T-helper 1 cell treated with Interleukin-12 subunit alpha and Interleukin-12 subunit beta and Interleukin-4 antibody, amounts not matched to agents 30 ng/mL and 1 ng/mL, for 36 hours (primary cell): ENCODE measurements around the gene GTF3C6. TPM values are rescaled to one million over a fixed set of nuclear protein-coding genes. Genes with fewer than 3 reads are reported as not detected.

Experiments used
- total RNA-seq: library from RNA; stranded (reverse); gene quantifications from 2 replicates; pipeline ENCODE4 v1.2.3, GENCODE V29; 2022

Gene GTF3C6
- total RNA-seq, 1 donor from 2014 or later, result 105 TPM

Other genes starting within 250 kb of the GTF3C6 start
- gene CDK19, start 143.2 kb upstream of the GTF3C6 start, total RNA-seq, result 16.8 and 20.6 TPM in 2 replicates
- 73.5 and 74.1 TPM in 2 replicates for gene AMD1, start 83.9 kb upstream of the GTF3C6 start, total RNA-seq
- gene RPF2, start 23.3 kb downstream of the GTF3C6 start, total RNA-seq, result 28.1 and 28.2 TPM in 2 replicates
- gene SLC16A10, start 128.8 kb downstream of the GTF3C6 start, total RNA-seq, result 1.0 TPM in 2 replicates